HCT116 (cell line): ENCODE measurements around the gene SETX.

ENCODE experiments used
- ELF1 ChIP-seq: IDR thresholded peaks from 2 replicates; pipeline ENCODE4 v1.6.1; 2012; ENCODE audit warnings: low read depth, borderline replicate concordance
- EZH2phosphoT487 ChIP-seq: fragments of 200-600 bp; IDR thresholded peaks from 2 replicates; pipeline ENCODE4 v1.6.1; 2018; ENCODE audit warnings: antibody characterized with exemption, borderline replicate concordance
- POLR2AphosphoS5 ChIP-seq: IDR thresholded peaks from 2 replicates; pipeline ENCODE4 v1.6.1; 2011; ENCODE audit warnings: mild to moderate bottlenecking, low read depth, low read length, moderate library complexity
- RAD21 ChIP-seq: IDR thresholded peaks from 2 replicates; pipeline ENCODE4 v1.6.1; 2012; ENCODE audit warnings: low read depth, mild to moderate bottlenecking
- SP1 ChIP-seq: IDR thresholded peaks from 2 replicates; pipeline ENCODE4 v1.6.1; 2012; ENCODE audit warnings: low read depth
- ZNF274 ChIP-seq: fragments of 200-500 bp; sonication (Bioruptor generic); IDR thresholded peaks from 2 replicates; pipeline ENCODE4 v1.6.1; 2014; ENCODE audit warnings: mild to moderate bottlenecking, low read depth, low read length, inconsistent platforms
- TF ChIP-seq, protein P1 (sequence below), 3 experiments: fragments of 200-600 bp in 1 of 3; sonication (generic) in 1 of 3; IDR thresholded peaks in 2 of 3; conservative IDR thresholded peaks in 1 of 3; 2 replicates each; pipeline ENCODE4 v1.5.1; 2012 to 2017; ENCODE audit warnings: low read depth in 2 of 3, low read length in 2 of 3, antibody characterized with exemption in 1 of 3, borderline replicate concordance in 1 of 3, control low read depth in 1 of 3, mild to moderate bottlenecking in 1 of 3, mixed read lengths in 1 of 3, mixed run types in 1 of 3, moderate library complexity in 1 of 3; ENCODE audit not compliant: insufficient read depth in 1 of 3
- TF ChIP-seq, protein P2 (sequence below): IDR thresholded peaks from 2 replicates; pipeline ENCODE4 v1.6.1; 2012
- TF ChIP-seq, protein P3 (sequence below): IDR thresholded peaks from 2 replicates; pipeline ENCODE4 v1.6.1; 2012; ENCODE audit warnings: low read depth

DNA sequence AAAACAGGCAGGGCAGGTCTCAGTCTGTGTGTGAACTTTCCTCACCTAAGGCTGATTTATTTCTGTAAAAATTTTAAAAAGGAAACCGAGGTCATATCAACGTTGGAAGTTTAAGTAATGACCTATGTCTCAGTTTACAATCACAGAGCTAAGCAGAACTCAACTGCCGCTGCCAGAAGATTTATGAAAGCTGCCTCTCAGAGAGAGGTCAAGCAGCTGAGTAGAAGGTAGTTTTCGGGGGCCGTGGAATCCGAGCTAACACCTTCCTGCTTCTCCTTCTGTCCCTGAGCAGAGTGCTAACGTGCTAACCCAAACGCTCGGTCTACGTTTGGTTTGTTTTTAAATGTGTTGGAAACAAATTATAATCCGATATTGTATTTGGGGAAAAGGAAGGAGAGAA, 40.8 kb upstream of the SETX start:
- TF ChIP-seq, protein P1, sequence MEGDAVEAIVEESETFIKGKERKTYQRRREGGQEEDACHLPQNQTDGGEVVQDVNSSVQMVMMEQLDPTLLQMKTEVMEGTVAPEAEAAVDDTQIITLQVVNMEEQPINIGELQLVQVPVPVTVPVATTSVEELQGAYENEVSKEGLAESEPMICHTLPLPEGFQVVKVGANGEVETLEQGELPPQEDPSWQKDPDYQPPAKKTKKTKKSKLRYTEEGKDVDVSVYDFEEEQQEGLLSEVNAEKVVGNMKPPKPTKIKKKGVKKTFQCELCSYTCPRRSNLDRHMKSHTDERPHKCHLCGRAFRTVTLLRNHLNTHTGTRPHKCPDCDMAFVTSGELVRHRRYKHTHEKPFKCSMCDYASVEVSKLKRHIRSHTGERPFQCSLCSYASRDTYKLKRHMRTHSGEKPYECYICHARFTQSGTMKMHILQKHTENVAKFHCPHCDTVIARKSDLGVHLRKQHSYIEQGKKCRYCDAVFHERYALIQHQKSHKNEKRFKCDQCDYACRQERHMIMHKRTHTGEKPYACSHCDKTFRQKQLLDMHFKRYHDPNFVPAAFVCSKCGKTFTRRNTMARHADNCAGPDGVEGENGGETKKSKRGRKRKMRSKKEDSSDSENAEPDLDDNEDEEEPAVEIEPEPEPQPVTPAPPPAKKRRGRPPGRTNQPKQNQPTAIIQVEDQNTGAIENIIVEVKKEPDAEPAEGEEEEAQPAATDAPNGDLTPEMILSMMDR (IDR thresholded peaks at IDR 0.05 in 2 of 3, conservative IDR thresholded peaks at IDR 0.05 in 1 of 3; ENCODE audit: borderline replicate concordance in 1 of 3, insufficient read depth in 1 of 3, low read depth in 2 of 3, low read length in 2 of 3) = no peak
- TF ChIP-seq ZNF274 (no peak), ELF1 (no peak), RAD21 (no peak), EZH2phosphoT487 (no peak), SP1 (no peak), POLR2AphosphoS5 (no peak)
- TF ChIP-seq, protein P2, sequence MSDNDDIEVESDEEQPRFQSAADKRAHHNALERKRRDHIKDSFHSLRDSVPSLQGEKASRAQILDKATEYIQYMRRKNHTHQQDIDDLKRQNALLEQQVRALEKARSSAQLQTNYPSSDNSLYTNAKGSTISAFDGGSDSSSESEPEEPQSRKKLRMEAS = no peak
- TF ChIP-seq, protein P3, sequence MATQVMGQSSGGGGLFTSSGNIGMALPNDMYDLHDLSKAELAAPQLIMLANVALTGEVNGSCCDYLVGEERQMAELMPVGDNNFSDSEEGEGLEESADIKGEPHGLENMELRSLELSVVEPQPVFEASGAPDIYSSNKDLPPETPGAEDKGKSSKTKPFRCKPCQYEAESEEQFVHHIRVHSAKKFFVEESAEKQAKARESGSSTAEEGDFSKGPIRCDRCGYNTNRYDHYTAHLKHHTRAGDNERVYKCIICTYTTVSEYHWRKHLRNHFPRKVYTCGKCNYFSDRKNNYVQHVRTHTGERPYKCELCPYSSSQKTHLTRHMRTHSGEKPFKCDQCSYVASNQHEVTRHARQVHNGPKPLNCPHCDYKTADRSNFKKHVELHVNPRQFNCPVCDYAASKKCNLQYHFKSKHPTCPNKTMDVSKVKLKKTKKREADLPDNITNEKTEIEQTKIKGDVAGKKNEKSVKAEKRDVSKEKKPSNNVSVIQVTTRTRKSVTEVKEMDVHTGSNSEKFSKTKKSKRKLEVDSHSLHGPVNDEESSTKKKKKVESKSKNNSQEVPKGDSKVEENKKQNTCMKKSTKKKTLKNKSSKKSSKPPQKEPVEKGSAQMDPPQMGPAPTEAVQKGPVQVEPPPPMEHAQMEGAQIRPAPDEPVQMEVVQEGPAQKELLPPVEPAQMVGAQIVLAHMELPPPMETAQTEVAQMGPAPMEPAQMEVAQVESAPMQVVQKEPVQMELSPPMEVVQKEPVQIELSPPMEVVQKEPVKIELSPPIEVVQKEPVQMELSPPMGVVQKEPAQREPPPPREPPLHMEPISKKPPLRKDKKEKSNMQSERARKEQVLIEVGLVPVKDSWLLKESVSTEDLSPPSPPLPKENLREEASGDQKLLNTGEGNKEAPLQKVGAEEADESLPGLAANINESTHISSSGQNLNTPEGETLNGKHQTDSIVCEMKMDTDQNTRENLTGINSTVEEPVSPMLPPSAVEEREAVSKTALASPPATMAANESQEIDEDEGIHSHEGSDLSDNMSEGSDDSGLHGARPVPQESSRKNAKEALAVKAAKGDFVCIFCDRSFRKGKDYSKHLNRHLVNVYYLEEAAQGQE = no peak
